Posterior vena cava (tissue), 2 donors: ENCODE results near the gene MPP3. TPM values are rescaled to one million over a fixed set of nuclear protein-coding genes. Genes with fewer than 3 reads are reported as not detected.
"Not testable (repeated sequence)": the region's sequence is repeated elsewhere in the genome, so short reads cannot be mapped to it uniquely, and the experiment has no call there.

ENCODE experiments used
- DNase-seq: peaks from one replicate; pipeline ENCODE4 v3.0.0-alpha.2; 2020; ENCODE audit warnings: low spot score
- intact Hi-C, 2 donors: fragments of 100-400 bp; cut with DNase I; formaldehyde crosslinking; loops; one replicate each; pipeline versions ENCODE4 v1.14.1 to v1.14.2; 2022 to 2023
- total RNA-seq, 2 donors: library from RNA; stranded (reverse); fragmentation: NEBNext Ultra II Directional; extraction: Animal tissue kit (Norgen Biotek cat#: 25700); gene quantifications; one replicate each; pipeline ENCODE4 v1.2.1, GENCODE V29; 2021
- donor health status: DM: yes; HTN: yes; CAD: no.
- donor health status: DM: yes; HTN: yes; CAD: no.

Gene MPP3
- total RNA-seq, 2 donors from 2014 or later: 8.5 to 10.2 TPM

DNA sequence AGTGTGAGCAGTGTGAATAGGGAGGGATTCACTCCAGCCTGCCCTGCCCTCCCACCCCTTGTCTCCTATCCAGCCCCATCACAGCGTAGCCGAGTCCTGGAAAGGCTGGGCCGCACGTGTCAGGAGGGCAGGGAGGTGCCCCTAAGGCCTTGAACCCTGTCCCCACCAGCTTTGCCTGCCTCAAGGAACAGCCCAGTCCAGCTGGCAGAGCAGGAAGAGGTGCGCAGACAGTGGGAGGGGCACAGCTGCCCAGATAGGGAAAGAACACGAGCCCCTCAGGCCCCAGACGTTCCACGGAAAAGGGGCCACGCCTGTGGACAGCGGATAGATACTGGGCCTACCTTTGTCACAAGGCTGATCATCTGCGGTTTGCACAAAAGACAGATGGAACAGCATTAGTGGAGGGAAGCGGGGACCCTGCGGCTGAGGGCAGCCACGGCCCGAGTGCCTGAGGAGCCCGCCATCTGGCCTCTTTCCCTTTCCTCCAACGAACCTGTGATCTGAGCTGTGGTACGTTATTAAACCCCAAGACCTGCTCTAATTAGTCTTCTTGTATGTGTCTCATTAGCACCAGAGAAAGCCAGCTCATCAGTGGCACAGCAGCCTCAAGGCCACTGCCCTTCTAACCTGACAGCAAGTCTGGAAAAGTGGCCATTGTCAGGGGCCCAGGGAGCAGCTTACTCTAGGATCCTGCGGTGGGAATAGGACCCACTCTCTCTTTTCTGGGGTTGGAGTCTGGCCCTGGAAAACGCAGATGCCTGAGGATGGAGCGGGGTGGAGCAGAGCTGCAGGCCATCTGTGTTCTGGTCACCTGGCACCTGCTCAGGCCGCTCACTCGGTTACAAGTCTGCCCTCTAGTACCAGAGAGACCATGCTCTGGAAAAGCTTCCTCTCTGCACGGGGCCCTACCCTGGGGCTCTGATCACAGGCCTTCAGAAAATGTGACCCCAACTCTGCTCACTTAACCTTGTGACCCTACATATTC lies 16.3 kb downstream of the MPP3 start:
- intact Hi-C loops: no loop called here
- no peak for DNase-seq

DNA sequence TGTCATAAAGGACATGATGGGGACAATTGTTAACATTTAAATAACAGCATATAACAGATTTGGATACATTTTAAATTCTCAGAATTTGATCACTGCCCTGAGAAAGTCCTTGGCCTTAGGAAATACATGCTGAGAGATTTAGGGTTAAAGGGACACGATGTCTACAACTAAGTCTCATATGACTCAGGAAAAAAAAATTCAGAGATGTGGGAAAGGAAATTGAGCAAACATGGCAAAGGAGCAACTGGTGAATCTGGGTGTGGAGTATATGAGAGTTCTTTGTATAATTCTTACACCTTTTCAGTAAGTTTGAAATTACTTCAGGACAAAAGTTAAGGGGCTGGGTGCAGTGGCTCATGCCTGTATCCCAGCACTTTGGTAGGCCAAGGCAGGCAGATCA lies 18.2 kb downstream of the MPP3 start:
- DNase-seq: no peak
- intact Hi-C loops: no loop called here

DNA sequence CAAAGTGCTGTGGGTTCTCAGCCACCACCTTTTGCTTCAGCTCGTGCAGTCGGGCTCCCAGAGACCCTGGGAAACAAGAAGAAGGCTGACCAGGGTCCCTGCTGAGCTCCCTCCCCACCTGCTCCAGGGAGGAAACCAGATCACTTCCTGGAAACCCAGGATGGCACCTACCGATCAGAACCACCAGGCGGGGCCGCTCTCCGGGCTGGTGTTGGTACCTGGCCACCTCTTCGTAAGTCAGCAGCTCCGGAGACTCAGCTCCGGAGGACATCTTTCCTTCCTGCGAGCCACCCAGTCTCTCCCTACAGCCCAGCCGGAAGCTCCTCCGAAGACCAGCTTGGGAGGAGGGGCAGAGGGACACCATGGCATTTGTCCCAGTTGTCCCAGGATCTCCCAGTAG lies 18.9 kb downstream of the MPP3 start:
- no peak for DNase-seq
- intact Hi-C loops: no loop called here

DNA sequence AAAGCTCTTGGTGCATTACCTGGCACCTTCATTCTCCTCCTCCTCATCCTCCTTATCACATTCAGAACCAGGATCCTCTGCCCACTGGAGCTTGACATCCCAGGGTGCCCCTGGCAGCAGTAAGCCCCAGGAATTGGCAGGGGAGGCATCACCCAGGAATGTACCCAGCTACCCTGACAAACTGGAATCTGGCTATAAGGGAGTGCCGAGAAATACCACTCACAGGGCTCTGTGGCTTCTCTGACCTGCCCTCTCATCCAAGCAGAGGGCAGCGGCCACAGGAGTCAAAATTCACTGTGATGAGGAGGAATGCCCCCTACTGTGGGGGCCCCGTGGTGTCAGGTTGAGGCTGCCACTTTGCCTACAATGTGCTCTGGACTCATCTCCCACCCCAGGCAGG lies 19.6 kb downstream of the MPP3 start:
- intact Hi-C loops: no loop called here
- DNase-seq: no peak

DNA sequence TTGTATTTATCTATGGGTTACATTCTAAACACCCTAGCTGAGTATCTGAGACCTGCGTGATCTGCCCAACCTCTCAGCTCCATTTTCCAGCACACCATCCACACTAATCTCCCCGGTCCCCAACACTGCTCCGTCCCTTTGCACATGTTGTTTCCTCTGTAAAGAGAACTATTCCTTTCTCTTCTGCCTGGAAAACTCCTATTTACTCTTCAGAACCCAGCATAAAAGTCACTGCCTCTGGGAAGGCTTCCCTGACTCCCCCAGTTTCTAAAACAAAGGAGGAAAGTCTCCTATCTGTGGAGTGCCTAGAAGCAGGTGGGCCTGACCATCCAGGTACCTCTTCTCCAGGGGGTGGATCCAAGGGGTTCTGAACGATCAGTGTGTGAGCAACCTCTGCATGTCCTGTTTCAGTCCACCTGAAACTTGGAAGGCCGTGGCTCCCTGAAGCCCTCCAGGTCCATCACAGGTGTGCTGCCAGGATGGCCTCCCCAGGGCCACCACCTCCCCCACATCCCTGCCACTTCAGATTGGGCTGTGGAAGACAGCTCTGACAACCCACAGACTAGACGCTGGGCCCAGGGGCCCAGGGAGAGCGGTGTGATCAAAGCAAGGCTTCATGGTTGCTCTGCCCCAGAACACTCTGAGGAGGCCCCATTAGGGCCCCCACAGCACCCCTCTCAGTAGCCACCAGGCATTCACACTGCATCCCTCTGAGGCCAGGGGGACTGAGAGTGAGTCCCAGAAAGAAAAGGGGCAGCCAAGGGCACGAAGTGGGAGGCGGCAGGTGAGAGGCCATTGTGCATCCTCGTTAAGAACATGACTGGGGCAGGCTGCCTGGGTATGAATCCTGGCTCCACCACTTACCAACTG lies 20.3 kb downstream of the MPP3 start:
- DNase-seq: no peak
- intact Hi-C loops: no loop called here

DNA sequence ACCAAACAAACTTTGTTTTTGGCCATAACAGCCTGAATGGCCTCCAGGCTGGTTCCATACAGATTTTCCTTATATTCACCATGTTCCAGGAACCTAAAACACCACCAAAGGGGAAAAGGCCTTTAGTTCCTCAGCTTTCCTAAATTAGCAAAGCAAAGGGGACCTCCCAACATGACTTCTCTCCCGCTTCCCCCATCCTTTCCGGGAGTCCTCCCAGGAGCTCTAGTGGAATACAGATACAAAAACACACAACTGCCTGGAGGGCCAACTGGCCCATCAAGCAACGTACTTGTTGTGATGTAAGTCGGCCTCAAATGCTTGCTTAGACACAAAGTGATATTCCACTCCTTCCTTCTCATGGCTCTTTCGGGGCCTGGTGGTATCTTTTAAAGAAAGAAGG lies 22.1 kb downstream of the MPP3 start:
- DNase-seq: no peak
- intact Hi-C loops: no loop called here

DNA sequence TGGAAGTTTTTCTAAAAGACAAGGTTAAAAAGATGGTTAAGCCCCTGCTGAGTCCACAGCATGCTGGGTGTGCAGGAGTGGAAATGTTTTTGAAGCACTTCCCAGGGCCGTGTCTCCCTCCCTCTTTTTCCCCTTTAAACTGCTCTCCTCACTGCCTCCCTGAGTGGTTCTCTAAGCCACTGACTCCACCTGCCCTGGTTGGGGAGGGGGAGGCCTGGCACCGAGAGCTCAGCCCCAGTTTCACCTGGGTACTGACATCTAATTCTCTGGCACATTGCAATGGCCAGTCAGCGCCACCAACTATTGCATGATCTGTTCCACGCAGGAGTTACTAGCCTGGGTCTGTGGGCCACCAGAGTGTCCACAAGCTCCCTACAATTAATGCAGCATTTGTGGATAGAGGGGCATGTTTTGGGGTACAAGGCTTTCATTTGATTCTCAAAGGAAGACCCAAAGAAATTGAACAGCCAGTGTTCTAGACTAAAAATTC lies 22.7 kb downstream of the MPP3 start:
- no peak for DNase-seq
- intact Hi-C loops: no loop called here

DNA sequence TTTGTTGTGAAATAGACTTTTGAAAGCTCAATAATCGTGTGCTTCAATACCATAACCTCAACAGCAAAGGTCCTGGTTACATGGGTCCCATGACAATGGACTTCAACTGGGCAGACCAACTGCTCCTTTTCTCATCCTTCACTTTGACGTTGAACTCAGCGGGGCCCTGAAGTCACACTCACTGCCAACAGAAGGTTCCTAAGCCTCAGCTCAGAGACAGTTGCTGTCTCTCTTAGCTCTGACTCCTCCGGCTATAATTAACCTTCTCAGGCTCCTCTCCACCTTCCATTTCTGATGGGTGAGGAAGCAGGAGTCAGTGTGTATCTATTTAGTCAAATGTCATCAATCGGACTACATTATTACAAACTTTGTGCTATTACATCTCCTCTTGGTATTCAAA lies 23.8 kb downstream of the MPP3 start:
- DNase-seq: no peak
- intact Hi-C loops: no loop called here

DNA sequence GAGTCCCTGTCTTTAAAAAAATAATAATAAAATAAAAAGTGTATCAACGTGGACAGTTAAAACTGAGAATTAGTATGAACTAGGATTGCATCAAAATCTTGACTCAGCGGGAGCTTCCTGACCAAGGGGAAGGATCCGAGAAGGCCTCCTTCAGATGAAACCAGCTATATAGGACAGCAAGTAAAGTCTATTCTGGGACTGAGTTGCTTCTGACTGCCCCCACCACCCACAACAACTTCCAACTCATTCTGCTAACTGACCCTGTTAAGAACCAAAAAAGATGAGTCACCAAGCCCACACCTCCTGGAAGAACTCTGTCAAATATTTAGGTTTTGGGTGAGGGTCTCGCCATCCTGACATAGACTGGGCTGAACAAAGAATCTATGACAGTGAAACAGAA lies 24.9 kb downstream of the MPP3 start:
- no peak for DNase-seq
- intact Hi-C loops: no loop called here

DNA sequence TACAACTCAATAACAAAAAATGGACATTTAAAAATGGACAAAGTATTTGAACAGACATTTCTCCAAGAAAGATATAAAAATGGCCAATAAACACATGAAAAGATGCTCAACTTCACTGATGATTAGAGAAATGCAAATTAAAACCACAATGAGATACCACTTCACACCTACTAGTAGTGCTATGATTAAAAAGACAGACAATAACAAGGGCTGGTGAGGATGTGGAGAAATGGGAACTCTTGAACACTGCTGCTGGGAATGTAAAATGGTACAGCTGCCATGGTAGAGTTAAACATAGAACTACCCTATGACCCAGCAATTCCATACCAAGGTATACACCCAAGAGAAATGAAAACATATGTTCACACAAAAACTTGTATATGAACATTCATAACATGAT lies 27.8 kb downstream of the MPP3 start:
- no peak for DNase-seq
- intact Hi-C loops: no loop called here

DNA sequence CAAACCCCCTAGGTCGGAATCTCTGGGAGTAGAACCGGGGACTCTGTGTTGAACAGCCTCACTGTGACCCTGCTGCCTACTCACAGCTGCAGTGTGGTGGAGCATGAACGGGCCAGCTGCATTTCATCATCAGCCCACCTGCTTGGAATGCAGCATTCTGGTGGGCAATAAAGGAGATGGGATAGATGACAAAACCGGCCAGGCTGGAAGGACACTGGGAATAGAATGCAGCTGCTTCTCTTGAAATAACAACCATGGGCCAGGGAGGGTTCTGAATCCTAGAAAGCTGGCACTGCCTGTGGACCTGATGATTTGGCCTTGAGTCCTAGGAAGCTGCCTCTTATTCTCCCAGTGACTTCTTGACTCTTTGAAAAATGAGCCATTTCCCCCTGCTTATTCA lies 29.2 kb downstream of the MPP3 start:
- DNase-seq: no peak
- intact Hi-C loops: no loop called here

DNA sequence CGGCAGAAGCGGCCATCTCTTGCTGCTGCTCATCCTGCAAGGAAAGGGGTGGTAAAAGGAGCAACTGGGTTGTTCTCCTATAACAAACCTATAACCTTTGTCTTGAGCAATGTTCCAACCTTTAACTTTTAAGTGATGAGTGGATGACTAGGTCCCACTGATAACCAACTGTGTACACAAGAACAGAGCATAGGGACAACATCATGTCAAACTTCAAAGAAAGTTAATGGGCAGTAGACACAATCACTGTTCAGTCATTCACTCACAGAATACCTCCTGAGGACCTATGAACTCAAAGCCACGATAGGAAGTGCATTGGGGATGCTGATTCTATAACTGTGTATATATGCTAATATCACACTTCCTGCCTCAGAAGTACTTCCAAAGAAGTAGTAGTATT lies 31.1 kb downstream of the MPP3 start:
- intact Hi-C loops: no loop called here
- DNase-seq: no peak

DNA sequence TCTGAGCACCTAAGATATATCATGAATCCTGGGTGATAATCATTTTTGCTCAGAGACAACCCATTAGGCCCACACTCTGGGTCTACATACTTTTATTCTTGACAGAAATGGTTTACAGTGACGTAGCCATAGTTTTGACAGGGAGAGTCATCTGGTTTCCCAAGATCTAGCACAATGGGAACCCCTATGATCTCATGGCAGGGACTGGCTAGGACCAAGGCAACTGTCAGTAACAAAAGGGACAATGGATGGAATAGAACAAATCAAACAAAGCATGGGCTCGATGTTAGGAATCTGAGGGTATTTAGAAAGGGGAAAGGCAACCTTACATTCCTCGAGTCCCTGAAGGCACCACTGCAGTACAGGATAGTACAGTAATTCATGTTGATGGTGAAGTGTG lies 32.2 kb downstream of the MPP3 start:
- intact Hi-C loops: no loop called here
- no peak for DNase-seq

DNA sequence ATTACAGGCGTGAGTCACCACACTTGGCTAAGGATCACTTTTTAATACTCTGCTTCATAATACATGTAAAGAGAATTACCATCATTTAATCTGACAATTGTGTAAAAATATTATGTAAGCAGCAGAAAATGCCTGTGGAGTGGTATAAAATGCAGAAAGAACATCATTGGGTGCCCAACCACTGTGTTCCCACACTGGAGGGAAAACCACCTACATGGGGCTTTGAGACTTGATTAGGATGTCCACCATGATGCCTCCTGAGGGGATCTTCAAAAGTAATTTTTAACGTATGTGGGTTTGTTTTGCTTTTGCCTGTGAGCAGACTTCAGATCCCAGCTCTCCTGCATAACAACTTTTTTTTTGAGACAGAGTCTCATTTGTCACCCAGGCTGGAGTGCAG lies 33.9 kb downstream of the MPP3 start:
- intact Hi-C loops: no loop called here
- DNase-seq: no peak

DNA sequence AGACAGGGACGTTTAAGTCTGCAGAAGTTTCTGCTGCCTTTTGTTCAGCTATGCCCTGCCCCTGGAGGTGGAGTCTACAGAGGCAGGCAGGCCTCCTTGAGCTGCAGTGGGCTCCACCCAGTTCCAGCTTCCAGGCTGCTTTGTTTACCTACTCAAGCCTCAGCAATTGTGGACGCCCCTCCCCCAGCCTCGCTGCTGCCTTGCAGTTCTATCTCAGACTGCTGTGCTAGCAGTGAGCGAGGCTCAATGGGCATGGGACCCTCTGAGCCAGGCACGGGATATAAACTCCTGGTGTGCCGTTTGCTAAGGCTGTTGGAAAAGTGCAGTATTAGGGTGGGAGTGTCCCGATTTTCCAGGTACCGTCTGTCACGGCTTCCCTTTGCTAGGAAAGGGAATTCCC lies 34.9 kb downstream of the MPP3 start:
- intact Hi-C loops, DNase-seq: not testable (repeated sequence)

DNA sequence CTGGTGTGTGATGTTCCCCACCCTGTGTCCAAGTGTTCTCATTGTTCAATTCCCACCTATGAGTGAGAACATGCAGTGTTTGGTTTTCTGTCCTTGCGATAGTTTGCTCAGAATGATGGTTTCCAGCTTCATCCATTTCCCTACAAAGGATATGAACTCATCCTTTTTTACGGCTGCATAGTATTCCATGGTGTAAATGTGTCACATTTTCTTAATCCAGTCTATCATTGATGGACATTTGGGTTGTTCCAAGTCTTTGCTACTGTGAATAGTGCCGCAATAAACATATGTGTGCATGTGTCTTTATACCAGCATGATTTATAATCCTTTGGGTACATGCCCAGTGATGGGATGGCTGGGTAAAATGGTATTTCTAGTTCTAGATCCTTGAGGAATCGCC lies 40.3 kb downstream of the MPP3 start:
- DNase-seq, intact Hi-C loops: not testable (repeated sequence)

DNA sequence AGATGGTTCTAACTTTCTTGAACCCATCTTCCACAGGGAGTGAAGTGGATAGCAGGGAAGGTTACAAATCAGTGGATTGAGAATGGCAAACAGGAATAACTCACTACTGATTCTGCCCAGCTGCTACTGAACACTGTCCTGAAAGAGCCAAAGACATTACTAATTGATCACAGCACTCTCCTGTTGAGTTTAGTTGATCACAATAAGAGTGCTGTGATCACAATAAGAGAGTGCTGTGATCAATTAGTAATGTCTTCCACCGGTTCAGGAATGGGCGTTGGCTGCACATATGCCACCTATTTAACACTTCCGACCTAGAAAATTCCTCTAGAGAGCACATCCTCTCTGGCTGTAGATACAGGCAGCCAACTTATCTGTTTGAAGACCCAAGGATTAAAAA lies 41.4 kb downstream of the MPP3 start:
- DNase-seq: no peak
- intact Hi-C loops: no loop called here

DNA sequence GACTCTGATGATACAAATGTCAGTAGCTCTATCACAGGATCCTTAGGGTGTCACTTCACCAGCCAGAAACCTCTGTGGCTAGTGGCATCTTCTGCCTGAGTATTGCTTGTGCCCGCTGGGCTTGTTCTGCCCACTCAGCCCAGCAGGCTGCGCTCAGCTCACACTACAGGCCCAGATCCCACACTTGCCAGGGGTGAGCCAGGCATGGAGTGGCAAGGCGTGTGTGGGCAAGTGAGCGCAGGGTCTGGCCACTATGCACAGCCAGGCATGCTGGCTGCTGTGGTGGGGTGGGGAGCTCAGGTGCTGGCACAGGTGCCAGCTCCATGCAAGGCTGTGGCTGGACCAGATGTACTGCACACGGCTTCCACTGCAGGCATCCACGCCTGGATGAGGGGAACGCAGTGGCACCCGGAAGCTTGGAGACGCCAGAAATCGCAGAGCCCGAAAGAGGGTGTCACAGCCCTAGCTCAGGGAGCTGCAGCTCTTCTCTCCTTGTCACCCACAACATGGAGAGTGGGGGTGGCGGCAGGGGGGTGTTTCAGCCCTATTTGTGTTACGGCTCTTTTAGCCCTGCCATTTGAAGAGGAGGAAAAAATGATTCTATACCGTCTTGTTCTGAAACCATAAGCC lies 42.5 kb downstream of the MPP3 start:
- no peak for DNase-seq
- intact Hi-C loops: no loop called here

DNA sequence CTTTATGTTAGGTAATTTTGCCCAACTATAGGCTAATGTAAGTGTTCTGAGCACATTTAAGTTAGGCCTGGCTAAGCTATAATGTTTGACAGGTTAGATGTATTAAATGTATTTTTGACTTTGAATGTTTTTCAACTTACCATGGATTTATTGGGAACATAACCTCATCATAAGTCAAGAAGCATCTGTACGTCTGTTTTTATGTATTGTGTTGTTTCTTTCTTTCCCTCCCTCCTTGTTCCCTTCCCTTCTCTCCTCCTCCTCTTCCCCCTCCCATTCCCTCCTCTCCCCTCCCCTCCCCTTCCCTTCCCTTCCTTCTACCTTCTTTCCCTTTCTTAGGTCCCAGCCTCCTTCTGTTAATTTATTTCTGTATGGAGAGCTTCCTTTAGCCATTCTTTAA lies 43.5 kb downstream of the MPP3 start:
- no peak for DNase-seq
- intact Hi-C loops: loop anchor here in 1 of 2 donors (10.0 kb wide), 1 partner anchor 45 kb away; the partner anchor contains the start of gene MPP3

DNA sequence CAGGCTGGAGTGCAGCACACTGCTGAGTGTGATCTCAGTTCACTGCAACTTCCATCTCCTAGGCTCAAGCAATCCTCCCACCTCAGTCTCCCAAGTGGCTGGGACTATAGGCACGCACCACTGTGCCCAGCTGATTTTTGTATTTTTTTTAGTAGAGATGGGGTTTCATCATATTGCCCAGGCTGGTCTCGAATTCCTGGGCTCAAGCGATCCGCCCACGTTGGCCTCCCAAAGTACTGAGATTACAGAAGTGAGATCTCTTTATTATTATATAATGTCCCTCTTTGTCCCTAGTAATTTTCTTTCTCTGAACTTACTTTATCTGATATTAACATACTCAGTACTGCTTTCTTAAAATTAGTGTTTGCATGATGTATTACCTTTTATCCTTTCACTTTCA lies 44.4 kb downstream of the MPP3 start:
- intact Hi-C loops: loop anchor here in 1 of 2 donors (10.0 kb wide), 1 partner anchor 46 kb away; the partner anchor contains the start of gene MPP3
- no peak for DNase-seq
